ENCODE data around the gene STT3A.

Gene STT3A

GRCh38 chr11:125594958-125595357 is 2.3 kb downstream of the STT3A start:
- DNase-seq (ENCODE audit: low read depth in 1 of 2, low spot score in 1 of 2), result no peak
- Histone ChIP-seq H3K27ac (replicated peaks) (no peak overlapping the region), H3K4me3 (replicated peaks; ENCODE audit: insufficient read depth, low read length) (no peak overlapping the region), H3K27me3 (ENCODE audit: insufficient read depth, poor library complexity, severe bottlenecking) (no peaks in the 10 kb centered on the region)
- TF ChIP-seq SPI1 (IDR thresholded peaks at IDR 0.05; ENCODE audit: borderline replicate concordance, low read depth), result peak; percentile 25; the same call in 1 of the 2 replicates
- TF ChIP-seq GABPA (IDR thresholded peaks at IDR 0.05; ENCODE audit: low read depth), result no peak
- TF ChIP-seq CTCF (IDR thresholded peaks at IDR 0.05; ENCODE audit: insufficient read depth, low read length), result no peak

GRCh38 chr11:125600663-125601062 is 8.0 kb downstream of the STT3A start:
- Histone ChIP-seq H3K27me3 (ENCODE audit: insufficient read depth, poor library complexity, severe bottlenecking) (no peaks in the 10 kb centered on the region), H3K4me3 (replicated peaks; ENCODE audit: insufficient read depth, low read length) (no peak overlapping the region), H3K27ac (replicated peaks) (no peak overlapping the region)
- TF ChIP-seq CTCF (IDR thresholded peaks at IDR 0.05; ENCODE audit: insufficient read depth, low read length) (no peak), SPI1 (IDR thresholded peaks at IDR 0.05; ENCODE audit: borderline replicate concordance, low read depth) (no peak), GABPA (IDR thresholded peaks at IDR 0.05; ENCODE audit: low read depth) (no peak), REST (IDR thresholded peaks at IDR 0.05; ENCODE audit: insufficient replicate concordance, low read depth) (no peak), POLR2AphosphoS5 (IDR thresholded peaks at IDR 0.05; ENCODE audit: low read depth) (no peak)
- no peak for DNase-seq (ENCODE audit: low read depth in 1 of 2, low spot score in 1 of 2)

GRCh38 chr11:125603207-125603606 is 10.6 kb downstream of the STT3A start:
- no peaks in the 10 kb centered on the region for H3K27me3 ChIP-seq (ENCODE audit: insufficient read depth, poor library complexity, severe bottlenecking)
- no peak overlapping the region for H3K4me3 ChIP-seq (replicated peaks; ENCODE audit: insufficient read depth, low read length)
- no peak for TF ChIP-seq SPI1 (IDR thresholded peaks at IDR 0.05; ENCODE audit: borderline replicate concordance, low read depth)
- TF ChIP-seq GABPA (IDR thresholded peaks at IDR 0.05; ENCODE audit: low read depth), result no peak
- no peak for TF ChIP-seq REST (IDR thresholded peaks at IDR 0.05; ENCODE audit: insufficient replicate concordance, low read depth)
- TF ChIP-seq POLR2AphosphoS5 (IDR thresholded peaks at IDR 0.05; ENCODE audit: low read depth), result no peak
- no peak for DNase-seq (ENCODE audit: low read depth in 1 of 2, low spot score in 1 of 2)
- H3K27ac ChIP-seq (replicated peaks), result no peak overlapping the region

- no peaks in the 10 kb centered on the region for H3K27me3 ChIP-seq (ENCODE audit: insufficient read depth, poor library complexity, severe bottlenecking)
- H3K27ac ChIP-seq (replicated peaks), result no peak overlapping the region
- DNase-seq (ENCODE audit: low read depth in 1 of 2, low spot score in 1 of 2), result no peak
- no peak overlapping the region for H3K4me3 ChIP-seq (replicated peaks; ENCODE audit: insufficient read depth, low read length)
- no peak for TF ChIP-seq SPI1 (IDR thresholded peaks at IDR 0.05; ENCODE audit: borderline replicate concordance, low read depth)
- TF ChIP-seq REST (IDR thresholded peaks at IDR 0.05; ENCODE audit: insufficient replicate concordance, low read depth), result no peak
- no peak for TF ChIP-seq CTCF (IDR thresholded peaks at IDR 0.05; ENCODE audit: insufficient read depth, low read length)
- no peak for TF ChIP-seq POLR2AphosphoS5 (IDR thresholded peaks at IDR 0.05; ENCODE audit: low read depth)
- TF ChIP-seq GABPA (IDR thresholded peaks at IDR 0.05; ENCODE audit: low read depth), result no peak
Observed at GRCh38 chr11:125605417-125605816, 12.8 kb downstream of the STT3A start.
